ENCODE data around the gene BEND6. TPM values are rescaled to one million over a fixed set of nuclear protein-coding genes. Genes with fewer than 3 reads are reported as not detected.

The BEND6 gene
- total and polyA plus RNA-seq, 10 of the 15 experiments (the other 5 are each of a cell fraction or from before 2014, with no cell fraction given), result 0.79 to 2.8 (median 1.6) TPM

GRCh38 chr6:56995347-56995902 is 40.5 kb downstream of the BEND6 start:
- intact Hi-C loops (cut with micrococcal nuclease; ENCODE audit: unreplicated experiment) (no loop called here), in situ Hi-C loops (cut with MboI) (no loop called here)
- no peaks in the 10 kb centered on the region for H4K20me1 ChIP-seq (ENCODE audit: control insufficient read depth, insufficient read depth)
- H2AFZ ChIP-seq (ENCODE audit: control insufficient read depth, low read depth, low read length), result no peak overlapping the region
- no peaks in the 10 kb centered on the region for H3K36me3 ChIP-seq (ENCODE audit: control insufficient read depth in 2 of 2, insufficient read depth in 2 of 2, low read length in 1 of 2)
- ChIA-PET POLR2A (no interaction called here), SMC1A (ENCODE audit: uncharacterized antibody, unreplicated experiment) (interaction anchor here (1.5 kb wide), 1 partner anchor 91 kb away, joined by 3 read pairs; no protein-coding TSS in a partner anchor), CTCF (interaction anchor here (1.0 to 1.9 kb wide), 4 partner anchors 14 to 91 kb away, joined by 3 to 7 read pairs (median 6); partner anchors contain the start of gene BEND6), RAD21 (ENCODE audit: unreplicated experiment) (interaction anchor here (0.6 kb wide), 1 partner anchor 124 kb away, joined by 3 read pairs; no protein-coding TSS in a partner anchor)
- peaks cover 2% of the 10 kb centered on the region; the same call in 1 of the 3 replicates for H3K9me3 ChIP-seq (replicated peaks; ENCODE audit: control insufficient read depth, insufficient read depth, low read length)
- BruUV-seq (replicated peaks), result no TSS peak
- 50% methylated on average over 3 of the region's 3 CpGs for WGBS (ENCODE audit: insufficient coverage, insufficient replicate concordance, low lambda C conversion rate, missing lambda C conversion rate)
- no peaks in the 10 kb centered on the region for H3K79me2 ChIP-seq (ENCODE audit: control insufficient read depth, insufficient read depth, low read length)
- no peak for FAIRE-seq
- TF ChIP-seq ZNF207 (IDR thresholded peaks at IDR 0.05; ENCODE audit: borderline replicate concordance) (no peak), GABPA (IDR thresholded peaks at IDR 0.05; ENCODE audit: low read depth) (no peak), ZNF384 (IDR thresholded peaks at IDR 0.05; ENCODE audit: borderline replicate concordance, low read depth, low read length) (no peak), CBX3 (IDR thresholded peaks at IDR 0.05; ENCODE audit: borderline replicate concordance, low read depth) (no peak), CHD2 (IDR thresholded peaks at IDR 0.05; ENCODE audit: borderline replicate concordance, low read depth, low read length) (no peak), NRF1 (conservative IDR thresholded peaks at IDR 0.05; ENCODE audit: low read depth, low read length) (no peak), BACH1 (IDR thresholded peaks at IDR 0.05; ENCODE audit: borderline replicate concordance) (no peak), HSF1 (IDR thresholded peaks at IDR 0.05; ENCODE audit: low read depth, low read length) (no peak)
- no peak overlapping the region for H3K4me2 ChIP-seq (ENCODE audit: control insufficient read depth, insufficient read depth)
- H3K9ac ChIP-seq (ENCODE audit: control insufficient read depth, insufficient read depth, low read length), result no peak overlapping the region
- no peak for ATAC-seq
- H3K4me3 ChIP-seq, result no peak overlapping the region
- H3K4me1 ChIP-seq (ENCODE audit: control insufficient read depth, insufficient read depth, low read length), result no peaks in the 10 kb centered on the region
- no peak for DNase-seq (ENCODE audit: low read depth, low spot score)
- no peak overlapping the region for H3K27ac ChIP-seq (ENCODE audit: control insufficient read depth, insufficient read depth)
- H3K27me3 ChIP-seq (replicated peaks in 1 of 2; ENCODE audit: control insufficient read depth in 2 of 2, insufficient read depth in 2 of 2, low read length in 1 of 2), result no peaks in the 10 kb centered on the region
